Renal cortical epithelial cell (primary cell): ENCODE measurements around the gene CAST. TPM values are rescaled to one million over a fixed set of nuclear protein-coding genes. Genes with fewer than 3 reads are reported as not detected.
"Not testable (repeated sequence)": the region's sequence is repeated elsewhere in the genome, so short reads cannot be mapped to it uniquely, and the experiment has no call there.

Experiments used
- DNase-seq: peaks from one replicate; pipeline ENCODE4 v3.0.0-alpha.2; 2011; ENCODE audit warnings: low read depth
- total RNA-seq: library from RNA; depleted of rRNA; stranded (reverse); fragments of >200 nt; gene quantifications from 2 replicates; pipeline ENCODE4 v1.2.3, GENCODE V29; 2014

Gene CAST
- total RNA-seq, 1 donor from 2014 or later: 341 TPM

DNA sequence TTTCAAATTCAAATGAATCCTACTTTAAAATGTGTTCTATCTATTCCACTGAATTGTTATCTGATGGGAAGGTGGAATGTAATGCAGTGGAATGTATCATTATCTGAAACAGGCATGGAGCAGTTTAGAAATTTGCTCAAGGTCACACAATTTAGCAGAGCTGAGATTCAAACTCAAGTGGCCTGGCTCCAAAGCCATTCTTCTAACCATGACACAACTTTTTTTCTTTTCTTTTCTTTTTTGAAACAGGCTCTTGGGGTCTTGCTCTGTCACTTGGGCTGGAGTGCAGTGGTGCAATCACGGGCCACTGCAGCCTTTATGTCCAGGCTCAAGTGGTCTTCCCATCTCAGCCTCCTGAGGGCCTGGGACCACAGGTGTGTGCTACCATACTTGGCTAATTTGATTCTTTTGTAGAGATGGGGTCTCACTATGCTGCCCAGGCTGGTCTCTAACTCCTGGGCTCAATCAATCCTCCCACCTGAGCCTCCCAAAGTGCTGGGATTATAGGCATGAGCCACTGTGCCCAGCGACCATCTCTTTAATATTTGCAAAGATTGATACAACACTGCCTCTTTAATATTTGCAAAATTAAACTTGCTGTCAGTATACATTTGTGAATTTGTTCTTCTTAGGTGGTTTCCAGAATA lies 50.0 kb downstream of the CAST start:
- DNase-seq: no peak

GRCh38 chr5:96714450-96714849 lies 52.3 kb downstream of the CAST start:
- DNase-seq: peak; percentile 44

DNA sequence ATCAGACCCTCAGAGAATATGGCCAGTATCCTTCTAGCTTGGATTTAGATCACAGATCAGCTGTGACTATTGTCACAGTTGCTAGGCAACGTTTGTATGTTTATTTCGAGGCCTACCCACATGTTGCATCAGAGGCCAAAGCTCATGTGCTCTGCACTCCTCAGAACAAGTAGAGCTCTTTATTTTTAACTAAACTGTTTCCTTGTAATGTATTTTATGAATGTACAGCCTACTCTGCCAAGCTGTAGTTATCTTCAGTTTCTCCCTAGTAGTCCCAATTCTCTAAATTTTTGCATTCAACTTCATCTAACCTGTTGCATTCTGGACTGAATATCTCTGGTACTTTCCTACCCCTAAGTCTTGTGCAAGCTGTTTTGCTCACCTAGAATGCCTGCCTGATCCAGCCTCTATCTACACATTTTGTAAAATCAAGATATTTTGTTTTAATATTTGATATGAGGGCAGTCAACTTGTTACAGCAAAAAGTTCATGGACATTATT lies 52.8 kb downstream of the CAST start:
- DNase-seq: peak; percentile 99

GRCh38 chr5:96716007-96716406 lies 53.8 kb downstream of the CAST start:
- DNase-seq: no peak

- no peak for DNase-seq
These were observed 54.5 kb downstream of the CAST start for GRCh38 chr5:96716716-96717115.

- no peak for DNase-seq
These were observed 55.7 kb downstream of the CAST start for GRCh38 chr5:96717874-96718273.

DNA sequence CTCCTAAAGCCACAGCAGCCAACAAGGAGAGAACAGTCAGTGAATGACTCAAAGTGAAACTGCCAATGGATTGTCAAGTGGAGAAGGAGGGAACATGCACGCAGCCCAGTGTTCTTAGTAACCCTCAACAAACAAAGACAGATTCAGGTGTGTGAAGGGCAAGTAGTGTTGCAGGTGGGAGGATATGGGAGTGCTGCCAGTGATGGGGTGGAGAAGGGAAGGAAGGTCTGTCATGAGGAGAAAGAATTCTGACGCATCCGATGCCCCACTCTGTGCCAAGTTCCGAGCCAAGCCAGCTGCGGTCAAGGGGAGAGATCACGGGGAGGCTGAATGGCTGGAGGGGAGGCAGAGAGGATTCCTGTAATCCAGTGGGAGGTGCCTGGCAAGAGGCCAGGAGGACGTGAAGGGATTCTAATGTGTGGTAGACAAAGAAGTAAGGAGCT lies 56.5 kb downstream of the CAST start:
- peak; percentile 79 for DNase-seq

DNA sequence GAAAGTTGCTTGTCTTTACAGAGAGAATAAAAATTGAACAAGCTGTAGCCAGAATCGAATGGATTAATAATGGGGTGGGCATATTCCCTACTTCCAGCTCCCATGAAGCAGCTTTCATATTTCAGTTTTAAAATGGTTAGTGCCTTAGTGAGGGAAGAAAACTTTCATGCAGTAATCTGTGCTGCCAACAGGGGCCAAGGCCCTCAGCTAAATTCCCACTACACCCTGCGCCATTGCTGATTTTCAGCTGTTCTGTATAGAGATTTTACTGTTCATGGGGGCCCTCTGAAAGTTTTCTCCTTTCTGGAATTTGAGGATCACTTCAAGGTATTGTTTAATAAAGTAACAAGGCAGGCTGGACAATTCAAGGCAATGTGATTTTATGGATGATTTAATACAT lies 58.2 kb downstream of the CAST start:
- no peak for DNase-seq

DNA sequence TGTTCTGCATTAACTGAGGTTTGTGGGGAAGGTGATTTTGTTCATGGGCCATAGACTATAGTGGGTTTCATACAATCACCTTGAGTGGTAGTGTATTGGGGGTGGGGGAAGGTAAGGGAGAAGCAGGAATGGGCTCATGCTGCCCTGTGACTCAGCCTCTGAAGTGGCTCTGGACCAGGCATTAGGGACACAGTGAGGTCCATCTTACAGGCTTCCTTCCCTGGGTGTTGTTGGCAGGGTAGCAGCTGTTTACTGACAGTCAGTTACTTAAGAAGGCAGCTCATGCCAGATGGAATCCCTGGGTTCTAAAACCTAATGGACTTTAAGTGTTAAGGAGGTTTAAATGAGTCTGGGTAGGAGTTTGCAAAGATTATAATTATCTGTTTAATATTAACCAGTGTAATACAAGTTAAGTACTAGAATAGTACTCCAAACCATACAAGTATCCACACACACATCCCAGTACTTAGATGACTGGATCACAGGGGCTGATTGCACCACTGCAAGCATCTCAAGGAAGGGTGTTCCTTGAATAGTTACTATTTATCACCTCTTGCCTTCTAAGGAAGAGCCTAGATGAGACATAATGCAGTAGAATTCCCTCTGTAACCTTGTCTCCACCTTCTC lies 59.3 kb downstream of the CAST start:
- peak; percentile 94 for DNase-seq

DNA sequence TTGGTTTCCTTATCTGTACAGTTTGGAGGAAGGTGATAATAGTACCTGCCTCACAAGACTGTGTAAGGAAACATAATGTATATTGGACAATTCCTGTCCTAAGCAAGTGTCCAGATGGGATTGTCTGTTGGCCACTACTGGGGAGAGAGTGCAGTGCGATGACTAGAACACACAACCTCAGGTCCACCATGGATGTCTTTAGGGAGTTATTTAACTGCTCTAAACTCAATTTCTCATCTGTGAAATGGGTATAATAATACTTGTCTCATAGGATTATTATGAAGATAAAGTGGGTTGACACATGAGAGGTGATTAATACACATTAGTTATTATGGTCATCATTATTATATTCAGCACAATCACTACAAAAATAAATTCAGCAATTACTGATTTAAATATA lies 63.1 kb downstream of the CAST start:
- no peak for DNase-seq

GRCh38 chr5:96726802-96727201 lies 64.6 kb downstream of the CAST start:
- DNase-seq: no peak

DNA sequence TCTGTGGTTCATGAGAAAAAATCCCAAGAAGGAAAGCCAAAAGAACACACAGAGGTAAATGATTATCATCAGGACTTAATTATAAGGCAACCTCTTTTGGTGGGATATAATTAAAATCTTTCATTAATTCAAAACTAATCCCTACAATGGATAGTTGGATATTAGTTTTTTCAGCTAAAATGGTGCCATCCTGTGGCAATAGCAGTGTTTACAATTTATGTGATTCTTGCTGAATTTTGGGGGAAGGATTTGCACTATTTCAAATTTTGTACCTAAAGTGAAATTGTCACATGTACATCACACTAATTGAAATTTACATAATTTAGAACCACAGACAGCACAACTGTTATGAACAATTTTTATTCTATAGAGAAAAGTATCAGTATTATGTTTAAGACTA lies 67.0 kb downstream of the CAST start:
- DNase-seq: no peak

GRCh38 chr5:96730586-96730985 lies 68.4 kb downstream of the CAST start:
- DNase-seq: no peak

- DNase-seq: peak; percentile 68
These were observed 71.8 kb downstream of the CAST start for GRCh38 chr5:96733771-96734500.

- DNase-seq: peak; percentile 63
These were observed 72.7 kb downstream of the CAST start for GRCh38 chr5:96734871-96735325.

DNA sequence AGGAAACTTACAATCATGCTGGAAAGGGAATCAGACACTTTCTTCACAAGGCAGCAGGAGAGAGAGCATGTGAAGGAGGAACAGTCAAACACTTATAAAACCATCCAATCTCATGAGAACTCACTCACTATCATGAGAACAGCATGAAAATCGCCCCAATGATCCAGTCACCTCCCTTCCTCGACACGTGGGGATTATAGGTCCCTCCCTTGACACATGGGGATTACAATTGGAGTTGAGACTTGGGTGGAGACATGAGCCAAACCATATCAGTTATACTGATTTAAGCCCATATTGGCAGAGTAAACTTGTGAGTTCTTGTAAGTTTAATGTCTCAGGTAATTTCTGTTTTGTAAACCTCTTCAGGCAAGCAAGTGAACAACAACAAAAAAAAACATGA lies 74.8 kb downstream of the CAST start:
- no peak for DNase-seq

GRCh38 chr5:96741106-96741505 lies 78.9 kb downstream of the CAST start:
- no peak for DNase-seq

DNA sequence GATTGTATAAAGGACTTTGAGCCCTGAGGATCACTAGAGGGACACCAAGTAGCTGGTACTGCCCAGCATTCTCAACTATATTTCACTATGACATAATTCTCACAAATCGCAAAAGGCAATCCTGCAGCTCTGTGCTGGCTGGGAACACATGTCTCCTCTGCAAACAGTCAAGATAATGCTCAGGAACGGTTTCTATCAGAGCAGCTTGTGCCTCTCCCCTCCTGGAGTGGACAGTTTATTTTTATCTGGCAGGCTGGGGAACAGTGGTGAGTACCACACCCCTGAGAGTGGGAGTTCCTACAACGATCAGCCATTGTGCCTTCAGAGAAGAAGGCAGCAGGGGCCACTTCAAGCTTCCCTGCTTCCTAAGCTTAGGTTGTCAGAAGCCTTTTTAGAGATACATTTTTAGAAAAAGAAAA lies 79.7 kb downstream of the CAST start:
- no peak for DNase-seq

DNA sequence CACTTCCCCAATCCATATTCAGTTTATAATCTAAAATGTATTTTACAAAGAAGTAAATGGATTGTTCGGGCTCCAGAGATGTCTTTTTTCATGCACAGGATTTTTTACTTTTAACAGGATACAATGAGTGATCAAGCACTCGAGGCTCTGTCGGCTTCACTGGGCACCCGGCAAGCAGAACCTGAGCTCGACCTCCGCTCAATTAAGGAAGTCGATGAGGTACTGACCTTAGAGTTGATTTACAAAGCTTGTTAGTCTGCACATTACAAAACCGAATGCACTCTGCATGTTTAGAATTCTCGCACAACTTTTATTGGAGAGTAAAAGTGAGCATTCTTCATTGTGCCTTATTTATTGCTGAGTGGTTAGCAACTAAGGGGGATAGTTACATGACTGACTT lies 80.4 kb downstream of the CAST start:
- DNase-seq: no peak

DNA sequence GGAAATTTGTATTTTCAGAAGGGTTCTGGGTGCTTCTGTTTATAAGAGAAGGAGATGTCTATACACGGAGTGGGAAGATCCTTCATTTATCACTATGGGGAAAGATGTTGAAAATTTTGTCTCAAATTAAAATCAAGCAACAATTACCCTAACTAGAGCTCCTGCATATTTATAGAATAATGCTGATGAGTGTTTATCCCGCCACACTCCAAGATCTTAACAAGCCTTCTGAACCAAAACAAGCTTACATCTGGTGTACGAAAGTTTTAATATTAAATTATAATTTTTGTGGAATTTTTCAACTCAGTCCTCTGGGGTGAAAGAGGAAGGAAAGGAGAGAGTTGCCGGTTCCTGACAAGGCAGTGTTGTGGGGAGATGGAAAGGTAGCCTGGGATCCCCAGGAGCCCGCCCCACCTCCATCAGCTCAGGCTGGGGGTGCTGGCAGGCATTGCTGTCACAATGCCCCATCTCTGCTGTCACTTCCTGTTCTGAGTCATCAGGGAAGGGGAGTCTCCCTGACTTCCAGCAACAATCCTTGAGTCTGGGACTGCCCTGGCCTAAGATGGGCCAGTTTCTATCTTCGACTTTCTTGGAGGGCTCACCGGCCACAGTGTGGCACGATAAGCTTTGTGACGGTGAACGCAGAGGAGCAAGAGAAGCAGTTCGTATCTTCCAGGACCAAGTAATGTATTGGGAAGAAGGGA lies 81.0 kb downstream of the CAST start:
- no peak for DNase-seq

- DNase-seq: no peak
These were observed 81.6 kb downstream of the CAST start for GRCh38 chr5:96743805-96744204.

GRCh38 chr5:96744218-96744617 lies 82.0 kb downstream of the CAST start:
- not testable (repeated sequence) for DNase-seq
